WTC11 (cell line): ENCODE measurements around the gene KLHL18.

Source experiments
- ARID4B ChIP-seq: sonication (generic); formaldehyde crosslinking; IDR thresholded peaks from 2 replicates; pipeline ENCODE4 v1.8.0; 2023; ENCODE audit warnings: missing genetic modification reagents, mild to moderate bottlenecking, borderline replicate concordance
- ATF6 ChIP-seq: sonication (generic); formaldehyde crosslinking; IDR thresholded peaks from 2 replicates; pipeline ENCODE4 v1.8.1; 2023; ENCODE audit warnings: mild to moderate bottlenecking, missing genetic modification reagents
- CBFB ChIP-seq: sonication (generic); formaldehyde crosslinking; IDR thresholded peaks from 2 replicates; pipeline ENCODE4 v1.8.1; 2022; ENCODE audit warnings: mild to moderate bottlenecking, low read depth, missing genetic modification reagents
- CTCF ChIP-seq: fragments of 200-600 bp; IDR thresholded peaks from 2 replicates; pipeline ENCODE4 v1.8.0; 2022; ENCODE audit warnings: antibody characterized with exemption
- ELF4 ChIP-seq: sonication (generic); formaldehyde crosslinking; IDR thresholded peaks from 2 replicates; pipeline ENCODE4 v1.8.1; 2022; ENCODE audit warnings: low read depth, mild to moderate bottlenecking, moderate library complexity, missing genetic modification reagents
- JAZF1 ChIP-seq: fragments of 250-450 bp; sonication (Bioruptor Pico); IDR thresholded peaks from 2 replicates; pipeline ENCODE4 v1.9.0; 2021; ENCODE audit warnings: moderate library complexity, mild to moderate bottlenecking, inconsistent platforms
- PRDM15 ChIP-seq: sonication (generic); formaldehyde crosslinking; IDR thresholded peaks from 2 replicates; pipeline ENCODE4 v1.8.0; 2022; ENCODE audit warnings: missing genetic modification reagents
- RELA ChIP-seq: sonication (generic); formaldehyde crosslinking; IDR thresholded peaks from 2 replicates; pipeline ENCODE4 v1.8.1; 2022; ENCODE audit warnings: missing genetic modification reagents, mild to moderate bottlenecking, borderline replicate concordance
- TEAD4 ChIP-seq: sonication (generic); formaldehyde crosslinking; IDR thresholded peaks from 2 replicates; pipeline ENCODE4 v1.8.0; 2022; ENCODE audit warnings: mild to moderate bottlenecking, missing genetic modification reagents
- USF2 ChIP-seq: sonication (generic); formaldehyde crosslinking; IDR thresholded peaks from 2 replicates; pipeline ENCODE4 v1.8.1; 2023; ENCODE audit warnings: mild to moderate bottlenecking, missing genetic modification reagents, moderate library complexity

- TF ChIP-seq CTCF (no peak), ATF6 (CRISPR knock-in tag) (no peak), ARID4B (CRISPR knock-in tag) (peak; percentile 91; the same call in 1 of the 2 replicates), JAZF1 (CRISPR knock-in tag) (no peak), PRDM15 (CRISPR knock-in tag) (no peak; the same call in 1 of the 2 replicates), ELF4 (CRISPR knock-in tag) (no peak), RELA (CRISPR knock-in tag) (no peak), USF2 (CRISPR knock-in tag) (peak; percentile 96), TEAD4 (peak; percentile 41; the same call in 1 of the 2 replicates), CBFB (CRISPR knock-in tag) (no peak; the same call in 1 of the 2 replicates)
Observed at GRCh38 chr3:47380601-47381316, 98.0 kb downstream of the KLHL18 start, which contains the start of gene PTPN23.
